GM18858 (cell line): ENCODE measurements around the gene HOXB5.

Experiments used
- ATAC-seq: cut with Tn5 transposase; IDR thresholded peaks from one replicate; pipeline ENCODE4 v1.9.1; 2021; ENCODE audit not compliant: unreplicated experiment

Gene HOXB5

GRCh38 chr17:48591255-48592056, 2.1 kb downstream of the HOXB5 start:
- no peak for ATAC-seq

GRCh38 chr17:48590607-48591161, 2.9 kb downstream of the HOXB5 start:
- no peak for ATAC-seq

GRCh38 chr17:48589831-48590606, 3.6 kb downstream of the HOXB5 start, which contains the start of gene HOXB3:
TSS of gene HOXB3 (minus strand) at chr17:48590241. CDS start at chr17:48552474, 37,767 bp downstream.
- ATAC-seq, result no peak

GRCh38 chr17:48589060-48589830, 4.3 kb downstream of the HOXB5 start:
- no peak for ATAC-seq

- no peak for ATAC-seq
These were observed 5.1 kb downstream of the HOXB5 start for GRCh38 chr17:48588528-48588927.

GRCh38 chr17:48588074-48588415, 5.5 kb downstream of the HOXB5 start:
- no peak for ATAC-seq

- ATAC-seq, result no peak
These were observed 6.1 kb downstream of the HOXB5 start for GRCh38 chr17:48587276-48588073.

- ATAC-seq, result no peak
These were observed 7.0 kb downstream of the HOXB5 start for GRCh38 chr17:48586355-48587258.

GRCh38 chr17:48584223-48584741, 9.3 kb downstream of the HOXB5 start:
- ATAC-seq, result no peak

- ATAC-seq, result no peak
These were observed 9.8 kb downstream of the HOXB5 start for GRCh38 chr17:48583708-48584222.

GRCh38 chr17:48582750-48583069, 10.9 kb downstream of the HOXB5 start:
- no peak for ATAC-seq

- no peak for ATAC-seq
These were observed 13.6 kb downstream of the HOXB5 start for GRCh38 chr17:48579760-48580554.

- no peak for ATAC-seq
These were observed 14.2 kb downstream of the HOXB5 start for GRCh38 chr17:48579471-48579759.

GRCh38 chr17:48578616-48579470, 14.7 kb downstream of the HOXB5 start:
- ATAC-seq, result no peak

- ATAC-seq, result no peak
These were observed 15.5 kb downstream of the HOXB5 start, which contains the start of gene HOXB4 for GRCh38 chr17:48577946-48578615. TSS of gene HOXB4 (minus strand) at chr17:48578350. CDS start at chr17:48578319, 31 bp downstream.

- no peak for ATAC-seq
These were observed 16.1 kb downstream of the HOXB5 start for GRCh38 chr17:48577330-48577945.
